Measurements from ENCODE around the gene SNAPC2. TPM values are rescaled to one million over a fixed set of nuclear protein-coding genes. Genes with fewer than 3 reads are reported as not detected.
A peak's percentile ranks its signal among the peaks of the same experiment; 100 is the strongest.

The SNAPC2 gene
- total RNA-seq, 1 donor: 18.5 TPM

DNA sequence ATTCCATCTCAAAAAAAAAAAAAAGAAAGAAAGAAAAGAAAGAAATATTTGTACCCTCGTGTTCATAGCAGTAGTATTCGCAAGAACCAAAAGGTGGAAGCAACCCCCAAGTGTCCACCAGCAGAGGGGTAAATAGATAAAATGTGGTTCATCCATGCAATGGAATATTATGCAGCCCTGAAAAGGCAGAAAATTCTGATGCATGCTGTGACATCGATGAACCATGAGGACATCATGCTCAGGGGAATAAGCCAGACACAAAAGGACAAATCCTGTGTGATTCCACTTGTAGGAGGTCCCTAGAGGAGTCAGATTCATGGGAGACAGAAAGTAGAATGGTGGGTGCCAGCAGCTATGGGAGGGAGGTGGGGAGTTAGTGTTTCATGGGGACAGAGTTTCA lies 38.2 kb upstream of the SNAPC2 start:
- no peak for DNase-seq (ENCODE audit: insufficient read length, low spot score, missing footprints)
- H2AFZ ChIP-seq (ENCODE audit: low read length): no peak overlapping the region
- H3K4me1 ChIP-seq (ENCODE audit: insufficient read depth, low read length): peaks cover 4% of the 10 kb centered on the region

DNA sequence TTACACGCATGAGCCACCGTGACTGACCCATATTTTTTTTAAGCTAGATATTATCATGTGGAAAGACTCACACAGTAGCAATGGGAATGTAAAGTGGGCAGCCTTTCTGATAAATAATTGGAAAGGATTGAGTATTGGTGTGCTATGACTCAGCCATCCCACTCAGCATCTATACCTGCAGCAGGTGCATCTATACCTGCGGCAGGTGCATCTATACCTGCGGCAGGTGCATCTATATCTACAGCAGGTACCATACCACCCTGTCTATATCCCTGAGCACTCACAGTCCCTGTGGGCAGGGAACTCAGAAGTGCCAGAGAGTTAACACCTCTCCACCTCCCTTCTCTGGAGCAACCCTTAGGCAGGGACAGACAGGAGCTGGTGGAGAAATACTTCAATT lies 37.0 kb upstream of the SNAPC2 start:
- peak; percentile 19 for DNase-seq (ENCODE audit: insufficient read length, low spot score, missing footprints)
- Histone ChIP-seq H3K9me3 (ENCODE audit: low read depth, low read length) (no peaks in the 10 kb centered on the region), H3K4me2 (ENCODE audit: insufficient read depth, low read length) (no peak overlapping the region), H4K20me1 (ENCODE audit: insufficient read depth, low read length) (no peaks in the 10 kb centered on the region), H3K79me2 (ENCODE audit: insufficient read depth, low read length) (no peaks in the 10 kb centered on the region), H3K36me3 (ENCODE audit: insufficient read depth, low read length) (no peaks in the 10 kb centered on the region), H3K4me1 (ENCODE audit: insufficient read depth, low read length) (no peaks in the 10 kb centered on the region), H3K4me3 (ENCODE audit: insufficient read depth, low read length) (no peak overlapping the region), H3K27ac (ENCODE audit: low read depth, low read length) (no peak overlapping the region), H2AFZ (ENCODE audit: low read length) (no peak overlapping the region), H3K27me3 (ENCODE audit: insufficient read depth, low read length) (no peaks in the 10 kb centered on the region)
- TF ChIP-seq, protein P1, sequence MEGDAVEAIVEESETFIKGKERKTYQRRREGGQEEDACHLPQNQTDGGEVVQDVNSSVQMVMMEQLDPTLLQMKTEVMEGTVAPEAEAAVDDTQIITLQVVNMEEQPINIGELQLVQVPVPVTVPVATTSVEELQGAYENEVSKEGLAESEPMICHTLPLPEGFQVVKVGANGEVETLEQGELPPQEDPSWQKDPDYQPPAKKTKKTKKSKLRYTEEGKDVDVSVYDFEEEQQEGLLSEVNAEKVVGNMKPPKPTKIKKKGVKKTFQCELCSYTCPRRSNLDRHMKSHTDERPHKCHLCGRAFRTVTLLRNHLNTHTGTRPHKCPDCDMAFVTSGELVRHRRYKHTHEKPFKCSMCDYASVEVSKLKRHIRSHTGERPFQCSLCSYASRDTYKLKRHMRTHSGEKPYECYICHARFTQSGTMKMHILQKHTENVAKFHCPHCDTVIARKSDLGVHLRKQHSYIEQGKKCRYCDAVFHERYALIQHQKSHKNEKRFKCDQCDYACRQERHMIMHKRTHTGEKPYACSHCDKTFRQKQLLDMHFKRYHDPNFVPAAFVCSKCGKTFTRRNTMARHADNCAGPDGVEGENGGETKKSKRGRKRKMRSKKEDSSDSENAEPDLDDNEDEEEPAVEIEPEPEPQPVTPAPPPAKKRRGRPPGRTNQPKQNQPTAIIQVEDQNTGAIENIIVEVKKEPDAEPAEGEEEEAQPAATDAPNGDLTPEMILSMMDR (IDR thresholded peaks at IDR 0.05; ENCODE audit: extremely low read depth, low read depth, low read length): no peak

More for the DNA sequence above, 38.2 kb upstream of the SNAPC2 start:
- H3K4me3 ChIP-seq (ENCODE audit: insufficient read depth, low read length): no peak overlapping the region
- TF ChIP-seq, protein P1 (IDR thresholded peaks at IDR 0.05; ENCODE audit: extremely low read depth, low read depth, low read length): no peak
- H4K20me1 ChIP-seq (ENCODE audit: insufficient read depth, low read length): no peaks in the 10 kb centered on the region
- no peak overlapping the region for H3K4me2 ChIP-seq (ENCODE audit: insufficient read depth, low read length)
- no peaks in the 10 kb centered on the region for H3K79me2 ChIP-seq (ENCODE audit: insufficient read depth, low read length)
- H3K27ac ChIP-seq (ENCODE audit: low read depth, low read length): no peak overlapping the region
- no peaks in the 10 kb centered on the region for H3K36me3 ChIP-seq (ENCODE audit: insufficient read depth, low read length)
- H3K27me3 ChIP-seq (ENCODE audit: insufficient read depth, low read length): no peaks in the 10 kb centered on the region
- H3K9me3 ChIP-seq (ENCODE audit: low read depth, low read length): no peaks in the 10 kb centered on the region

DNA sequence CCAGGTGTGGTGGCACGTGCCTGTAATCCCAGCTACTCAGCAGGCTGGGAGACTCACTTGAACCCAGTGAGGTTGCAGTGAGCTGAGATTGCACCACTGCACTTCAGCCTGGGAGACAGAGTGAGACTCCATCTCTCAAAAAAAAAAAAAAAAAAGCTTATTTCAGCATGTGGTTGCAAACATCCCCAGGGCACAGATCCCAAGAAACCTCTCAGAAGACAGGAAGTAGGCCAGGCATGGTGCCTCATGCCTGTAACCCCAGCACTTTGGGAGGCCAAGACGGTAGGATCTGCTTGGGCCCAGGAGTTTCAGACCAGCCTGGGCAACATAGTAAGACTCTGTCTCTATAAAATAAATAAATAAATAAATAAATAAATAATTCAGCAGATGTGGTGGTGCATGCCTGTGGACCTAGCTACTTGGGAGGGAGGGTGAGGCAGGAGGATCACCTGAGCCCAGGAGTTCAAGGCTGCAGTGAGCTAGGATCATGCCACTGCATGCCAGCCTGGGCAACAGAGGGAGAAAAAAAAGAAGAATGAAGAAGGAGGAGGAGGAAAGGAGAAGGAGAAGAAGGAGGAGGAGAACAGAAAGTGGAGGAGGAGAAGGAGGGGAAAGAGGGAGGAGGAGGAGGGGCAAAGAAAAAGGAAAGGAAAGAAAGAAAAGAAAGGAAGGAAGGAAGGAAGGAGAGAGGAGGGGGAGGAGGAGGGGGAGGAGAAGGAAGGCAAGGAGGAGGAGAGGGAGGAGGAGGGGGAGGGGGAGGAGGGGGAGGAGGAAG lies 36.2 kb upstream of the SNAPC2 start:
- Histone ChIP-seq H3K4me1 (ENCODE audit: insufficient read depth, low read length) (peaks cover 3% of the 10 kb centered on the region), H3K27me3 (ENCODE audit: insufficient read depth, low read length) (no peaks in the 10 kb centered on the region), H3K36me3 (ENCODE audit: insufficient read depth, low read length) (no peaks in the 10 kb centered on the region), H4K20me1 (ENCODE audit: insufficient read depth, low read length) (no peaks in the 10 kb centered on the region), H3K79me2 (ENCODE audit: insufficient read depth, low read length) (peaks cover 5% of the 10 kb centered on the region), H3K27ac (ENCODE audit: low read depth, low read length) (no peak overlapping the region), H3K4me2 (ENCODE audit: insufficient read depth, low read length) (no peak overlapping the region), H2AFZ (ENCODE audit: low read length) (no peak overlapping the region), H3K4me3 (ENCODE audit: insufficient read depth, low read length) (no peak overlapping the region), H3K9me3 (ENCODE audit: low read depth, low read length) (no peaks in the 10 kb centered on the region)
- TF ChIP-seq, protein P1 (IDR thresholded peaks at IDR 0.05; ENCODE audit: extremely low read depth, low read depth, low read length): no peak
- DNase-seq (ENCODE audit: insufficient read length, low spot score, missing footprints): peak; percentile 14

DNA sequence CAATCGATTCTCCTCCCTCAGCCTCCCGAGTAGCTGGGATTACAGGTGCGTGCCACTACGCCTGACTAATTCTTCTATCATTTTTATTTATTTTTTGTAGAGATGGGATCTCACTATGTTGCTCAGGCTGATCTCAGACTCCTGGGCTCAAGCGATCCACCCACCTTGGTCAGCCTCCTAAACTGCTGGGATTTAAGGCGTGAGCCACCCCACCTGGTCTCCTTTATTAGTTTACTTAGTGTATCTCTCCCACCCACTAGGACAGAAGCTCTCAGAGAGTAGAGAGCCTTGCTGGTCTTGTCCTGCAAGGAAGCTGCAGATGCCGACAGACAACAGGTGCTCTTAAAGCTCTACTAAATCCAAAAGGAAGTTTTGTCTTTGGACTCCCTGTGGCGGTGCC lies 34.3 kb upstream of the SNAPC2 start:
- H3K27me3 ChIP-seq (ENCODE audit: insufficient read depth, low read length): no peaks in the 10 kb centered on the region
- DNase-seq (ENCODE audit: insufficient read length, low spot score, missing footprints): peak; percentile 25
- no peak overlapping the region for H3K4me2 ChIP-seq (ENCODE audit: insufficient read depth, low read length)
- H3K4me3 ChIP-seq (ENCODE audit: insufficient read depth, low read length): no peak overlapping the region
- TF ChIP-seq, protein P1 (IDR thresholded peaks at IDR 0.05; ENCODE audit: extremely low read depth, low read depth, low read length): no peak
- peaks cover 11% of the 10 kb centered on the region for H3K79me2 ChIP-seq (ENCODE audit: insufficient read depth, low read length)
- no peaks in the 10 kb centered on the region for H4K20me1 ChIP-seq (ENCODE audit: insufficient read depth, low read length)
- no peaks in the 10 kb centered on the region for H3K36me3 ChIP-seq (ENCODE audit: insufficient read depth, low read length)
- no peaks in the 10 kb centered on the region for H3K9me3 ChIP-seq (ENCODE audit: low read depth, low read length)
- H2AFZ ChIP-seq (ENCODE audit: low read length): no peak overlapping the region
- H3K27ac ChIP-seq (ENCODE audit: low read depth, low read length): no peak overlapping the region
- peaks cover 4% of the 10 kb centered on the region for H3K4me1 ChIP-seq (ENCODE audit: insufficient read depth, low read length)
